Ishikawa (cell line): ENCODE results near the gene DDIT4.
A peak's percentile ranks its signal among the peaks of the same experiment; 100 is the strongest.

ENCODE experiments used
- CEBPB ChIP-seq: IDR thresholded peaks from 2 replicates; pipeline ENCODE4 v1.6.1; 2012
- CREB1 ChIP-seq: IDR thresholded peaks from 2 replicates; pipeline ENCODE4 v1.6.1; 2012; ENCODE audit warnings: low read depth
- EGR1 ChIP-seq: IDR thresholded peaks from 2 replicates; pipeline ENCODE4 v1.6.1; 2012
- EP300 ChIP-seq: IDR thresholded peaks from 2 replicates; pipeline ENCODE4 v1.6.1; 2012; ENCODE audit warnings: borderline replicate concordance
- FOXM1 ChIP-seq: IDR thresholded peaks from 2 replicates; pipeline ENCODE4 v1.6.1; 2012; ENCODE audit warnings: low read depth, borderline replicate concordance
- MAX ChIP-seq: IDR thresholded peaks from 2 replicates; pipeline ENCODE4 v1.6.1; 2012
- NFIC ChIP-seq: IDR thresholded peaks from 2 replicates; pipeline ENCODE4 v1.6.1; 2012
- RAD21 ChIP-seq: IDR thresholded peaks from 2 replicates; pipeline ENCODE4 v1.6.1; 2012; ENCODE audit warnings: low read depth
- TAF1 ChIP-seq: IDR thresholded peaks from 2 replicates; pipeline ENCODE4 v1.6.1; 2012; ENCODE audit warnings: low read depth, mild to moderate bottlenecking
- TCF12 ChIP-seq: IDR thresholded peaks from 2 replicates; pipeline ENCODE4 v1.6.1; 2012; ENCODE audit warnings: low read depth
- TEAD4 ChIP-seq: IDR thresholded peaks from 2 replicates; pipeline ENCODE4 v1.6.1; 2012
- YY1 ChIP-seq: IDR thresholded peaks from 2 replicates; pipeline ENCODE4 v1.6.1; 2012; ENCODE audit warnings: low read depth
- ZBTB7A ChIP-seq: IDR thresholded peaks from 2 replicates; pipeline ENCODE4 v1.6.1; 2012; ENCODE audit warnings: low read depth
- TF ChIP-seq, protein P1 (sequence below): IDR thresholded peaks from 2 replicates; pipeline ENCODE4 v1.6.1; 2012; ENCODE audit warnings: low read depth, mild to moderate bottlenecking
- TF ChIP-seq, protein P2 (sequence below): IDR thresholded peaks from 2 replicates; pipeline ENCODE4 v1.6.1; 2012

The DDIT4 gene

GRCh38 chr10:72285972-72286521, 12.3 kb downstream of the DDIT4 start:
- TF ChIP-seq EP300 (peak; percentile 58; the same call in 1 of the 2 replicates), TAF1 (no peak), YY1 (no peak), NFIC (peak; percentile 50), FOXM1 (no peak), CREB1 (no peak), MAX (no peak), TCF12 (0 out of 2 replicates have a peak, but pooled peaks have one; percentile 43), TEAD4 (no peak), EGR1 (no peak), ZBTB7A (no peak), RAD21 (peak; percentile 8; the same call in 1 of the 2 replicates)
- TF ChIP-seq, protein P1, sequence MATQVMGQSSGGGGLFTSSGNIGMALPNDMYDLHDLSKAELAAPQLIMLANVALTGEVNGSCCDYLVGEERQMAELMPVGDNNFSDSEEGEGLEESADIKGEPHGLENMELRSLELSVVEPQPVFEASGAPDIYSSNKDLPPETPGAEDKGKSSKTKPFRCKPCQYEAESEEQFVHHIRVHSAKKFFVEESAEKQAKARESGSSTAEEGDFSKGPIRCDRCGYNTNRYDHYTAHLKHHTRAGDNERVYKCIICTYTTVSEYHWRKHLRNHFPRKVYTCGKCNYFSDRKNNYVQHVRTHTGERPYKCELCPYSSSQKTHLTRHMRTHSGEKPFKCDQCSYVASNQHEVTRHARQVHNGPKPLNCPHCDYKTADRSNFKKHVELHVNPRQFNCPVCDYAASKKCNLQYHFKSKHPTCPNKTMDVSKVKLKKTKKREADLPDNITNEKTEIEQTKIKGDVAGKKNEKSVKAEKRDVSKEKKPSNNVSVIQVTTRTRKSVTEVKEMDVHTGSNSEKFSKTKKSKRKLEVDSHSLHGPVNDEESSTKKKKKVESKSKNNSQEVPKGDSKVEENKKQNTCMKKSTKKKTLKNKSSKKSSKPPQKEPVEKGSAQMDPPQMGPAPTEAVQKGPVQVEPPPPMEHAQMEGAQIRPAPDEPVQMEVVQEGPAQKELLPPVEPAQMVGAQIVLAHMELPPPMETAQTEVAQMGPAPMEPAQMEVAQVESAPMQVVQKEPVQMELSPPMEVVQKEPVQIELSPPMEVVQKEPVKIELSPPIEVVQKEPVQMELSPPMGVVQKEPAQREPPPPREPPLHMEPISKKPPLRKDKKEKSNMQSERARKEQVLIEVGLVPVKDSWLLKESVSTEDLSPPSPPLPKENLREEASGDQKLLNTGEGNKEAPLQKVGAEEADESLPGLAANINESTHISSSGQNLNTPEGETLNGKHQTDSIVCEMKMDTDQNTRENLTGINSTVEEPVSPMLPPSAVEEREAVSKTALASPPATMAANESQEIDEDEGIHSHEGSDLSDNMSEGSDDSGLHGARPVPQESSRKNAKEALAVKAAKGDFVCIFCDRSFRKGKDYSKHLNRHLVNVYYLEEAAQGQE, result no peak

DNA sequence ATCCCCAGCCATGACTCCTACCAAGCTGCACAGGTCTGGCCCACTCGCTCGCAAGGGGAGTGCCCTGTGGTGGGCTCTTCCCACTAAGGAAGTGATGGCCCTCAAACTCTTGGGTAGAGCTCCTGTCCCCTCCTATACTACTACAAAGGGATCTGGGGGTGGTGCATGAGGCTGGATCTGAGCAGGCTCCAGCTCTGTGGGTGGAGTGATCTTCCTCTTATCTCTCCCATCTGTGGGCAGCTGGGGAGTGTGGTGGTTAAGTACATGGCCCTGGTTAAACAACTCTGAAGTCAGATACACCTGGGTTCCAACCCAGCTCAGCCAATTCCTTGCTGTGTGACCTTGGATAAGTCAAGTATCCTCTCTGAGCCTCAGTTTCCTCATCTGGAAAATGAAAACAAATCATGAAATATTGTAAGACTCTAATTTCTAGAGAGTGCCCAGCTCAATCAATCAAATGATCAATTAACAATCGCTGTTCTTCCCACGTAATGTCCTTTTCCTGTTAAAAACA, 17.4 kb downstream of the DDIT4 start:
- TF ChIP-seq YY1 (no peak), NFIC (no peak), FOXM1 (no peak), EGR1 (no peak), EP300 (no peak), MAX (no peak), CREB1 (no peak), TEAD4 (no peak), CEBPB (no peak), RAD21 (no peak), TCF12 (no peak)
- TF ChIP-seq, protein P1, result no peak
- TF ChIP-seq, protein P2, sequence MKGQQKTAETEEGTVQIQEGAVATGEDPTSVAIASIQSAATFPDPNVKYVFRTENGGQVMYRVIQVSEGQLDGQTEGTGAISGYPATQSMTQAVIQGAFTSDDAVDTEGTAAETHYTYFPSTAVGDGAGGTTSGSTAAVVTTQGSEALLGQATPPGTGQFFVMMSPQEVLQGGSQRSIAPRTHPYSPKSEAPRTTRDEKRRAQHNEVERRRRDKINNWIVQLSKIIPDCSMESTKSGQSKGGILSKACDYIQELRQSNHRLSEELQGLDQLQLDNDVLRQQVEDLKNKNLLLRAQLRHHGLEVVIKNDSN, result no peak

- peak; percentile 88 for TF ChIP-seq EP300
- no peak for TF ChIP-seq CREB1
- peak; percentile 32; the same call in 1 of the 2 replicates for TF ChIP-seq MAX
- TF ChIP-seq, protein P1, result no peak
- peak; percentile 58; the same call in 1 of the 2 replicates for TF ChIP-seq FOXM1
- TF ChIP-seq, protein P2, result no peak
- peak; percentile 92 for TF ChIP-seq TCF12
- peak; percentile 77 for TF ChIP-seq TEAD4
- TF ChIP-seq ZBTB7A, result no peak
- TF ChIP-seq RAD21, result peak; percentile 31
- TF ChIP-seq NFIC, result peak; percentile 87
- TF ChIP-seq EGR1, result no peak
- peak; percentile 32; the same call in 1 of the 2 replicates for TF ChIP-seq YY1
These were observed 18.5 kb downstream of the DDIT4 start for GRCh38 chr10:72292223-72292691.
